GM21381 (cell line): Measurements from ENCODE around the gene LRBA.

Experiments used
- ATAC-seq: cut with Tn5 transposase; IDR thresholded peaks from one replicate; pipeline ENCODE4 v1.9.1; 2021; ENCODE audit warnings: mild to moderate bottlenecking, moderate library complexity; ENCODE audit not compliant: unreplicated experiment

LRBA gene

GRCh38 chr4:150593996-150594395 lies 421.1 kb downstream of the LRBA start:
- ATAC-seq: no peak

GRCh38 chr4:150591904-150592303 lies 423.2 kb downstream of the LRBA start:
- no peak for ATAC-seq

- no peak for ATAC-seq
Observed at GRCh38 chr4:150591406-150591805, 423.7 kb downstream of the LRBA start.

GRCh38 chr4:150590631-150591030 lies 424.5 kb downstream of the LRBA start:
- no peak for ATAC-seq

- no peak for ATAC-seq
Observed at GRCh38 chr4:150589157-150589556, 425.9 kb downstream of the LRBA start.

- no peak for ATAC-seq
Observed at GRCh38 chr4:150588316-150588715, 426.8 kb downstream of the LRBA start.

GRCh38 chr4:150586162-150586810 lies 428.8 kb downstream of the LRBA start:
- no peak for ATAC-seq

GRCh38 chr4:150585611-150586010 lies 429.5 kb downstream of the LRBA start:
- no peak for ATAC-seq

GRCh38 chr4:150584111-150584915 lies 430.8 kb downstream of the LRBA start:
- no peak for ATAC-seq

GRCh38 chr4:150583287-150584110 lies 431.6 kb downstream of the LRBA start:
- no peak for ATAC-seq

- no peak for ATAC-seq
Observed at GRCh38 chr4:150582873-150583286, 432.2 kb downstream of the LRBA start.

GRCh38 chr4:150582146-150582872 lies 432.8 kb downstream of the LRBA start, which contains the start of gene MAB21L2:
TSS of gene MAB21L2 (plus strand) at chr4:150582151. CDS start at chr4:150583030, 879 bp downstream.
- ATAC-seq: no peak

GRCh38 chr4:150581641-150582051 lies 433.4 kb downstream of the LRBA start:
- no peak for ATAC-seq

- no peak for ATAC-seq
Observed at GRCh38 chr4:150581056-150581605, 434.0 kb downstream of the LRBA start.

GRCh38 chr4:150580306-150580705 lies 434.8 kb downstream of the LRBA start:
- ATAC-seq: no peak

- no peak for ATAC-seq
Observed at GRCh38 chr4:150579551-150580234, 435.4 kb downstream of the LRBA start.

- no peak for ATAC-seq
Observed at GRCh38 chr4:150578745-150579501, 436.2 kb downstream of the LRBA start.

- ATAC-seq: no peak
Observed at GRCh38 chr4:150577796-150578195, 437.3 kb downstream of the LRBA start.

- ATAC-seq: no peak
Observed at GRCh38 chr4:150574678-150575077, 440.4 kb downstream of the LRBA start.
